HepG2 (cell line): Measurements from ENCODE around the gene CAPS. TPM values are rescaled to one million over a fixed set of nuclear protein-coding genes. Genes with fewer than 3 reads are reported as not detected.

ENCODE experiments used
- HDAC1 ChIP-seq: sonication (generic); formaldehyde crosslinking; IDR thresholded peaks from 2 replicates; pipeline ENCODE4 v1.5.1; 2020; ENCODE audit warnings: mild to moderate bottlenecking, missing genetic modification reagents
- HNRNPUL1 ChIP-seq: fragments of 200-400 bp; formaldehyde crosslinking; IDR thresholded peaks from 2 replicates; pipeline ENCODE4 v1.6.1; 2017; ENCODE audit warnings: low read depth, mild to moderate bottlenecking, low read length, moderate library complexity
- HOXA9 ChIP-seq: sonication (generic); formaldehyde crosslinking; IDR thresholded peaks from 2 replicates; pipeline ENCODE4 v1.8.1; 2022; ENCODE audit warnings: missing genetic modification reagents, mild to moderate bottlenecking, moderate library complexity, borderline replicate concordance
- NFE2L2 ChIP-seq: fragments of 150-350 bp; IDR thresholded peaks from 2 replicates; pipeline ENCODE4 v1.6.1; 2014; ENCODE audit warnings: low read length
- PHF5A ChIP-seq: IDR thresholded peaks from one replicate; pipeline ENCODE4 v1.6.1; 2018; ENCODE audit warnings: low read depth, missing genetic modification reagents; ENCODE audit not compliant: unreplicated experiment
- RARG ChIP-seq: sonication (generic); formaldehyde crosslinking; IDR thresholded peaks from 2 replicates; pipeline ENCODE4 v1.4.0; 2020; ENCODE audit warnings: low read depth, mild to moderate bottlenecking, missing genetic modification reagents
- REXO4 ChIP-seq: sonication (generic); formaldehyde crosslinking; IDR thresholded peaks from 2 replicates; pipeline ENCODE4 v1.8.0; 2022; ENCODE audit warnings: missing genetic modification reagents, mild to moderate bottlenecking, borderline replicate concordance
- SP140L ChIP-seq: sonication (generic); formaldehyde crosslinking; IDR thresholded peaks from 2 replicates; pipeline ENCODE4 v1.4.0; 2020; ENCODE audit warnings: missing genetic modification reagents, borderline replicate concordance
- ZNF160 ChIP-seq: sonication (generic); formaldehyde crosslinking; IDR thresholded peaks from 2 replicates; pipeline ENCODE4 v1.8.0; 2022; ENCODE audit warnings: mild to moderate bottlenecking, inconsistent platforms, missing genetic modification reagents
- ZNF432 ChIP-seq: sonication (generic); formaldehyde crosslinking; IDR thresholded peaks from 2 replicates; pipeline ENCODE4 v1.5.0; 2020; ENCODE audit warnings: missing genetic modification reagents, mild to moderate bottlenecking, borderline replicate concordance
- ZNF496 ChIP-seq: sonication (generic); formaldehyde crosslinking; IDR thresholded peaks from 2 replicates; pipeline ENCODE4 v1.8.1; 2023; ENCODE audit warnings: mild to moderate bottlenecking, moderate library complexity, missing genetic modification reagents; ENCODE audit not compliant: insufficient replicate concordance
- ZNF577 ChIP-seq: sonication (generic); formaldehyde crosslinking; IDR thresholded peaks from 2 replicates; pipeline ENCODE4 v1.4.0; 2020; ENCODE audit warnings: mild to moderate bottlenecking, low read depth, missing genetic modification reagents, borderline replicate concordance
- polyA plus RNA-seq, 8 experiments: library from polyadenylated mRNA; depleted of rRNA in 3 of 8; stranded (reverse) in 7 of 8; unstranded in 1 of 8; fragments of >200 nt; fragmentation: Illumina TruSeq in 4 of 8; extraction: Trizol in 4 of 8; gene quantifications; 2 replicates each; pipeline versions ENCODE4 v1.2.1 to v1.2.3, GENCODE V29; 2011 to 2016; ENCODE audit warnings: low read depth in 4 of 8, missing spikeins in 1 of 8, mixed read lengths in 1 of 8; ENCODE audit not compliant: insufficient read depth in 1 of 8
- total RNA-seq, 5 experiments: library from RNA; depleted of rRNA; stranded (reverse); fragments of >200 nt; fragmentation: Illumina TruSeq; extraction: Trizol; gene quantifications; 2 replicates each; pipeline ENCODE4 v1.2.3, GENCODE V29; 2016; ENCODE audit warnings: low read depth in 1 of 5
- TF ChIP-seq, protein P1 (sequence below): sonication (generic); formaldehyde crosslinking; IDR thresholded peaks from 2 replicates; pipeline ENCODE4 v1.4.0; 2020; ENCODE audit warnings: missing genetic modification reagents
- TF ChIP-seq, protein P2 (sequence below): sonication (generic); formaldehyde crosslinking; IDR thresholded peaks from 2 replicates; pipeline ENCODE4 v1.5.0; 2020; ENCODE audit warnings: mild to moderate bottlenecking, low read depth, missing genetic modification reagents, borderline replicate concordance
- TF ChIP-seq, protein P3 (sequence below): sonication (generic); formaldehyde crosslinking; IDR thresholded peaks from 2 replicates; pipeline ENCODE4 v1.9.0; 2022; ENCODE audit warnings: low read depth, missing genetic modification reagents
- TF ChIP-seq, protein P4 (sequence below): sonication (generic); formaldehyde crosslinking; IDR thresholded peaks from 2 replicates; pipeline ENCODE4 v1.5.0; 2020; ENCODE audit warnings: mild to moderate bottlenecking, missing genetic modification reagents, borderline replicate concordance

The CAPS gene
- total and polyA plus RNA-seq, 2 of the 13 experiments (the other 11 are each of a cell fraction or from before 2014, with no cell fraction given), result 3.1 TPM

DNA sequence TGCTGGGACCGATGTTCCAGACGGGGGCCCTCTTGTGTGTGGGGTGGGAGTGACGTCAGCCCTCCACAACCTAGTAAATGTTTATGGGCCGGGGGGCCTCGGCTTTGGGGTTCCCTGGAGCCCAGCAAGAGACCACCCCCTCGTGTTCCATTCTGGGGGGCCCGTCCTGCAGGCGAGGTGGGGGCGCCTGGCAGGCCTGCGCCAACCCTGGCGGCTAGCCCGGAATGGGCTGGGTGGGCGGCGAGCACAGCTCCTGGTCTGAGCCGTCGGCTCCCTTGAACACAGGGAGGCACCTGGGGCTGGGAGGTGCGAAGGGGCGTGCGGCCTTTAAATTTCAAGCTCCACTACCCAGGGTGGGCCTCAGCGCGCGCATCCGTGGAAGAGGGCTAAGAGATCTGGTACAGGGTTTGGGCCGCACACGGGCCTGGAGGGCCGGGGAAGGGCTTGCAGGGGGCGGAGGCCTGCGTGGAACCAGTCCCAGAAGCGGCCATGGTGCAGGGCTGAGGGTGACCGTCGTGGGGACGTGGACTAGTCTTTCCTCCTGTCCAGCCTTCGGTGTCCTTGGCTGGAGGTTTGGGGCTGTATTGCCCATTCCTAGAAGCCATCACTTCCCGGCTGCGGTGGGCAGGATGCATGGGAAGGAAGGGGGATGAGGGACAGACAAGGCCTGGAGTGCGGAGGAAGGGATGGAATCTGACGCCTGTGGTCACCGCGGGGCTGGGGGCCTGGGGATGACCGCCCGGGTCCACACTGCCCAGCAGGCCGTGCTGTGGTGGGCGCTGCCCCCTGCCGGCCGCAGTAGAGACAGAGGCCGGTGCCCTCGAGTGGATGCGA, 21.9 kb upstream of the CAPS start (continued):
- TF ChIP-seq PHF5A (CRISPR knock-in tag) (no peak), HDAC1 (CRISPR knock-in tag) (peak; percentile 49; the same call in 1 of the 2 replicates), REXO4 (CRISPR knock-in tag) (no peak), ZNF432 (no peak), SP140L (CRISPR knock-in tag) (no peak), ZNF160 (CRISPR knock-in tag) (0 out of 2 replicates have a peak, but pooled peaks have one; percentile 43), NFE2L2 (no peak), HNRNPUL1 (no peak), HOXA9 (CRISPR knock-in tag) (no peak), ZNF577 (CRISPR knock-in tag) (no peak), RARG (no peak), ZNF496 (CRISPR knock-in tag) (no peak)
- TF ChIP-seq, protein P1, sequence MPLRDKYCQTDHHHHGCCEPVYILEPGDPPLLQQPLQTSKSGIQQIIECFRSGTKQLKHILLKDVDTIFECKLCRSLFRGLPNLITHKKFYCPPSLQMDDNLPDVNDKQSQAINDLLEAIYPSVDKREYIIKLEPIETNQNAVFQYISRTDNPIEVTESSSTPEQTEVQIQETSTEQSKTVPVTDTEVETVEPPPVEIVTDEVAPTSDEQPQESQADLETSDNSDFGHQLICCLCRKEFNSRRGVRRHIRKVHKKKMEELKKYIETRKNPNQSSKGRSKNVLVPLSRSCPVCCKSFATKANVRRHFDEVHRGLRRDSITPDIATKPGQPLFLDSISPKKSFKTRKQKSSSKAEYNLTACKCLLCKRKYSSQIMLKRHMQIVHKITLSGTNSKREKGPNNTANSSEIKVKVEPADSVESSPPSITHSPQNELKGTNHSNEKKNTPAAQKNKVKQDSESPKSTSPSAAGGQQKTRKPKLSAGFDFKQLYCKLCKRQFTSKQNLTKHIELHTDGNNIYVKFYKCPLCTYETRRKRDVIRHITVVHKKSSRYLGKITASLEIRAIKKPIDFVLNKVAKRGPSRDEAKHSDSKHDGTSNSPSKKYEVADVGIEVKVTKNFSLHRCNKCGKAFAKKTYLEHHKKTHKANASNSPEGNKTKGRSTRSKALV (CRISPR knock-in tag), result no peak
- TF ChIP-seq, protein P2, sequence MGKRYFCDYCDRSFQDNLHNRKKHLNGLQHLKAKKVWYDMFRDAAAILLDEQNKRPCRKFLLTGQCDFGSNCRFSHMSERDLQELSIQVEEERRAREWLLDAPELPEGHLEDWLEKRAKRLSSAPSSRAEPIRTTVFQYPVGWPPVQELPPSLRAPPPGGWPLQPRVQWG, result no peak
- TF ChIP-seq, protein P3, sequence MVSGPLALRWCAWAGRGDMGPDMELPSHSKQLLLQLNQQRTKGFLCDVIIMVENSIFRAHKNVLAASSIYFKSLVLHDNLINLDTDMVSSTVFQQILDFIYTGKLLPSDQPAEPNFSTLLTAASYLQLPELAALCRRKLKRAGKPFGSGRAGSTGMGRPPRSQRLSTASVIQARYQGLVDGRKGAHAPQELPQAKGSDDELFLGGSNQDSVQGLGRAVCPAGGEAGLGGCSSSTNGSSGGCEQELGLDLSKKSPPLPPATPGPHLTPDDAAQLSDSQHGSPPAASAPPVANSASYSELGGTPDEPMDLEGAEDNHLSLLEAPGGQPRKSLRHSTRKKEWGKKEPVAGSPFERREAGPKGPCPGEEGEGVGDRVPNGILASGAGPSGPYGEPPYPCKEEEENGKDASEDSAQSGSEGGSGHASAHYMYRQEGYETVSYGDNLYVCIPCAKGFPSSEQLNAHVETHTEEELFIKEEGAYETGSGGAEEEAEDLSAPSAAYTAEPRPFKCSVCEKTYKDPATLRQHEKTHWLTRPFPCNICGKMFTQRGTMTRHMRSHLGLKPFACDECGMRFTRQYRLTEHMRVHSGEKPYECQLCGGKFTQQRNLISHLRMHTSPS (CRISPR knock-in tag), result no peak
- TF ChIP-seq, protein P4, sequence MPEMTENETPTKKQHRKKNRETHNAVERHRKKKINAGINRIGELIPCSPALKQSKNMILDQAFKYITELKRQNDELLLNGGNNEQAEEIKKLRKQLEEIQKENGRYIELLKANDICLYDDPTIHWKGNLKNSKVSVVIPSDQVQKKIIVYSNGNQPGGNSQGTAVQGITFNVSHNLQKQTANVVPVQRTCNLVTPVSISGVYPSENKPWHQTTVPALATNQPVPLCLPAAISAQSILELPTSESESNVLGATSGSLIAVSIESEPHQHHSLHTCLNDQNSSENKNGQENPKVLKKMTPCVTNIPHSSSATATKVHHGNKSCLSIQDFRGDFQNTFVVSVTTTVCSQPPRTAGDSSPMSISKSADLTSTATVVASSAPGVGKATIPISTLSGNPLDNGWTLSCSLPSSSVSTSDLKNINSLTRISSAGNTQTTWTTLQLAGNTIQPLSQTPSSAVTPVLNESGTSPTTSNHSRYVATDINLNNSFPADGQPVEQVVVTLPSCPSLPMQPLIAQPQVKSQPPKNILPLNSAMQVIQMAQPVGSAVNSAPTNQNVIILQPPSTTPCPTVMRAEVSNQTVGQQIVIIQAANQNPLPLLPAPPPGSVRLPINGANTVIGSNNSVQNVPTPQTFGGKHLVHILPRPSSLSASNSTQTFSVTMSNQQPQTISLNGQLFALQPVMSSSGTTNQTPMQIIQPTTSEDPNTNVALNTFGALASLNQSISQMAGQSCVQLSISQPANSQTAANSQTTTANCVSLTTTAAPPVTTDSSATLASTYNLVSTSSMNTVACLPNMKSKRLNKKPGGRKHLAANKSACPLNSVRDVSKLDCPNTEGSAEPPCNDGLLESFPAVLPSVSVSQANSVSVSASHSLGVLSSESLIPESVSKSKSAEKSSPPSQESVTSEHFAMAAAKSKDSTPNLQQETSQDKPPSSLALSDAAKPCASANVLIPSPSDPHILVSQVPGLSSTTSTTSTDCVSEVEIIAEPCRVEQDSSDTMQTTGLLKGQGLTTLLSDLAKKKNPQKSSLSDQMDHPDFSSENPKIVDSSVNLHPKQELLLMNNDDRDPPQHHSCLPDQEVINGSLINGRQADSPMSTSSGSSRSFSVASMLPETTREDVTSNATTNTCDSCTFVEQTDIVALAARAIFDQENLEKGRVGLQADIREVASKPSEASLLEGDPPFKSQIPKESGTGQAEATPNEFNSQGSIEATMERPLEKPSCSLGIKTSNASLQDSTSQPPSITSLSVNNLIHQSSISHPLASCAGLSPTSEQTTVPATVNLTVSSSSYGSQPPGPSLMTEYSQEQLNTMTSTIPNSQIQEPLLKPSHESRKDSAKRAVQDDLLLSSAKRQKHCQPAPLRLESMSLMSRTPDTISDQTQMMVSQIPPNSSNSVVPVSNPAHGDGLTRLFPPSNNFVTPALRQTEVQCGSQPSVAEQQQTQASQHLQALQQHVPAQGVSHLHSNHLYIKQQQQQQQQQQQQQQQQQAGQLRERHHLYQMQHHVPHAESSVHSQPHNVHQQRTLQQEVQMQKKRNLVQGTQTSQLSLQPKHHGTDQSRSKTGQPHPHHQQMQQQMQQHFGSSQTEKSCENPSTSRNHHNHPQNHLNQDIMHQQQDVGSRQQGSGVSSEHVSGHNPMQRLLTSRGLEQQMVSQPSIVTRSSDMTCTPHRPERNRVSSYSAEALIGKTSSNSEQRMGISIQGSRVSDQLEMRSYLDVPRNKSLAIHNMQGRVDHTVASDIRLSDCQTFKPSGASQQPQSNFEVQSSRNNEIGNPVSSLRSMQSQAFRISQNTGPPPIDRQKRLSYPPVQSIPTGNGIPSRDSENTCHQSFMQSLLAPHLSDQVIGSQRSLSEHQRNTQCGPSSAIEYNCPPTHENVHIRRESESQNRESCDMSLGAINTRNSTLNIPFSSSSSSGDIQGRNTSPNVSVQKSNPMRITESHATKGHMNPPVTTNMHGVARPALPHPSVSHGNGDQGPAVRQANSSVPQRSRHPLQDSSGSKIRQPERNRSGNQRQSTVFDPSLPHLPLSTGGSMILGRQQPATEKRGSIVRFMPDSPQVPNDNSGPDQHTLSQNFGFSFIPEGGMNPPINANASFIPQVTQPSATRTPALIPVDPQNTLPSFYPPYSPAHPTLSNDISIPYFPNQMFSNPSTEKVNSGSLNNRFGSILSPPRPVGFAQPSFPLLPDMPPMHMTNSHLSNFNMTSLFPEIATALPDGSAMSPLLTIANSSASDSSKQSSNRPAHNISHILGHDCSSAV (CRISPR knock-in tag), result no peak
